Gastroesophageal sphincter (tissue), 4 donors: ENCODE results near the gene CDC27. TPM values are rescaled to one million over a fixed set of nuclear protein-coding genes. Genes with fewer than 3 reads are reported as not detected.
"Not testable (repeated sequence)": the region's sequence is repeated elsewhere in the genome, so short reads cannot be mapped to it uniquely, and the experiment has no call there.

Source experiments
- ATAC-seq: fragments of 150-250 bp; one replicate; pipeline ENCODE4 v1.9.1; 2016; ENCODE audit warnings: mild to moderate bottlenecking, moderate library complexity
- H3K27ac ChIP-seq, 4 donors: fragments of 200-600 bp; sonication (generic) in 3 of 4; 1 replicate in 3 of 4; 2 replicates in 1 of 4; pipeline ENCODE4 v1.5.1; 2016 to 2019
- H3K27me3 ChIP-seq: fragments of 200-600 bp; sonication (generic); one replicate; pipeline ENCODE4 v1.5.1; 2019
- H3K36me3 ChIP-seq, 2 donors: fragments of 200-600 bp; sonication (generic); one replicate each; pipeline ENCODE4 v1.5.1; 2019; ENCODE audit warnings: control low read depth in 1 of 2
- H3K4me1 ChIP-seq, 3 donors: fragments of 200-600 bp; sonication (generic); 1 replicate in 2 of 3; 2 replicates in 1 of 3; pipeline ENCODE4 v1.5.1; 2016 to 2019; ENCODE audit warnings: control low read depth in 2 of 3
- H3K4me3 ChIP-seq, 2 donors: fragments of 200-600 bp; sonication (generic); one replicate each; pipeline ENCODE4 v1.5.1; 2019; ENCODE audit warnings: mild to moderate bottlenecking in 1 of 2, moderate library complexity in 1 of 2
- H3K9me3 ChIP-seq, 3 donors: fragments of 200-600 bp; sonication (generic); one replicate each; pipeline ENCODE4 v1.5.1; 2017 to 2019; ENCODE audit warnings: control low read depth in 2 of 3
- CTCF ChIP-seq, 4 experiments: fragments of 200-600 bp in 2 of 4; fragments of 450-650 bp in 2 of 4; sonication (generic) in 1 of 4; IDR thresholded peaks; one replicate each; pipeline ENCODE4 v1.5.1; 2017 to 2019; ENCODE audit warnings: antibody characterized with exemption in 4 of 4, mild to moderate bottlenecking in 2 of 4, moderate library complexity in 2 of 4
- EP300 ChIP-seq: sonication (generic); formaldehyde crosslinking; IDR thresholded peaks from one replicate; pipeline ENCODE4 v1.6.1; 2017; ENCODE audit warnings: antibody characterized with exemption, mild to moderate bottlenecking
- POLR2A ChIP-seq, 2 donors: fragments of 450-650 bp; IDR thresholded peaks; one replicate each; pipeline ENCODE4 v1.6.1; 2017; ENCODE audit warnings: antibody characterized with exemption in 2 of 2, mild to moderate bottlenecking in 2 of 2, moderate library complexity in 1 of 2
- POLR2AphosphoS5 ChIP-seq: sonication (generic); formaldehyde crosslinking; IDR thresholded peaks from one replicate; pipeline ENCODE4 v1.6.1; 2017; ENCODE audit warnings: antibody characterized with exemption
- WGBS, 2 donors: methylation state at CpG; one replicate each; pipeline ENCODE4 v1.1.5; 2018; ENCODE audit warnings: low coverage in 1 of 2; 5-methylcytosine and 5-hydroxymethylcytosine counted together
- total RNA-seq, 4 donors: library from RNA; depleted of rRNA; stranded (reverse); fragments of >200 nt; gene quantifications; one replicate each; pipeline ENCODE4 v1.1.0, GENCODE V29; 2016

The CDC27 gene
- total RNA-seq, 4 donors from 2014 or later, result 40.4 to 71.4 (median 56.0) TPM

DNA sequence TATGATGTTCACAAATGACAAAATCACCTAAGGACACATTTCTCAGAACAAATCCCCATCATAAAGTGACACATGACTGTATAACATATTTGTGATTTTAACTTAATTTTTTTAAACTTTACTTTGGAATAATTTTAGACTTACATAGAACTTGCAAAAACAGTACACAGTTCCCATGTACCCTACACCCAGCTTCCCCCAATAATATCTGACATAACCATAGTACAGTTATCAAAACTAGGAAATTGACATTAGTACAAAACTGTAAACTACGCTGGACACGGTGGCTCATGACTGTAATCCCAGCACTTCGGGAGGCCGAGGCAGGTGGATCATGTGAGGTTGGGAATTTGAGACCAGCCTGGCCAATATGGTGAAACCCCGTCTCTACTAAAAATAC lies 24.8 kb downstream of the CDC27 start:
- Histone ChIP-seq H3K4me3 (no peak overlapping the region), H3K36me3 (peaks cover 3 to 58% of the 10 kb centered on the region in 2 donors), H3K4me1 (peaks cover 0 to 7% (median 0%) of the 10 kb centered on the region in 3 donors), H3K27me3 (no peaks in the 10 kb centered on the region), H3K9me3 (no peaks in the 10 kb centered on the region), H3K27ac (no peak overlapping the region)
- ATAC-seq, result no peak
- TF ChIP-seq EP300, result no peak
- no peak for TF ChIP-seq POLR2A (IDR thresholded peaks at IDR 0.05)
- no peak for TF ChIP-seq POLR2AphosphoS5
- no peak for TF ChIP-seq CTCF (IDR thresholded peaks at IDR 0.05)
- WGBS, 2 donors, result 100% methylated on average over 1 to 2 of the region's 5 CpGs

DNA sequence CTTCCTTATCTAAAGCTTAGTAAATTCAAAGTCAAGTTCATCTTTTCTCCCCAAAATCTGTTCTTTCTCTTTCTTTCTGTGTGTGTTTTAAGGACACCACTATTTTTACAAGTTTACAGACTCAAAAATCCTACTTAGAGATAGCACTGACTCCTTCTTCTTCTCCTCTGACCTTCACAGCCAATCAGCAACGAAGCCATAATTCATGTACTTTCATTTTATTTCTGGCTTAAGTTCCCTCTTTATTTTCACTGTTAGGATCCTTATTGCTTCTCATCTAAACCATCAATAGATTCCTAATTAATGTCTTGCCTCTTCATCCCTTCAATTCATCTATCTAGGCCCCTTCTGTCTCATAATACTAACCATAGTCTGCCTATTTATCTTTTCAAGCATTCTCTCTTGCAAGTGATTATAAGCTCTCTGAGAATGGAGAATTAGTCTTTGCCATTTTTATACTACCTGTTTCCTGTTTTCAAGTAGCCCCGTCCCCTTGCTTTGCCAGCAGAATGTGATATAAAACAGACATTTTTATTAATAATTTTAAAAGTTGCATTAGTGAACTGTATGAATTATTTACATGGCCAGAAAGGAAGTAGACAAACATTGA lies 27.0 kb downstream of the CDC27 start:
- no peaks in the 10 kb centered on the region for H3K9me3 ChIP-seq
- 72 to 81% methylated on average over 2 of the region's 2 CpGs for WGBS, 2 donors
- H3K4me1 ChIP-seq, result peaks cover 0 to 7% (median 0%) of the 10 kb centered on the region in 3 donors
- no peak for ATAC-seq
- H3K36me3 ChIP-seq, result peaks cover 0 to 54% of the 10 kb centered on the region in 2 donors
- no peak overlapping the region for H3K4me3 ChIP-seq
- TF ChIP-seq POLR2AphosphoS5 (no peak), CTCF (IDR thresholded peaks at IDR 0.05) (no peak), POLR2A (IDR thresholded peaks at IDR 0.05) (no peak), EP300 (no peak)
- no peak overlapping the region for H3K27ac ChIP-seq
- no peaks in the 10 kb centered on the region for H3K27me3 ChIP-seq

DNA sequence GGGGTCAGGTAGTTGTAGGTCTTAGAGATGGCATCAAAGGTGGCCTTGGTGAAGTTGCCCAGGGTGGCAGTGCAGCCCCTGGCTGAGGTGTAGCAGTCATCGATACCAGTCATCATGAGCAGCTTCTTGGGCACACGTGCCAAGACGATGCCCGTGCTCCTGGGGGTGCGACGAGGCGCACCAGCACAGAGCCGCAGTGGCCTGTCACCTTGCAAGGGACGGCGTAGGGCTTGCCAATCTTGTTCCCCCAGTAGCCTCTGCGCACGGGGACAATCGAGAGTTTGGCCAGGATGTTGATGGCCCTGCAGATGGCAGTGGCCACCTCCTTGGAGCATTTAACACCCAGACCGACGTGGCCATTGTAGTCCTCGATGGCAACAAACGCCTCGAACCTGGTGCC lies 29.8 kb downstream of the CDC27 start:
- no peak overlapping the region for H3K27ac ChIP-seq
- H3K36me3 ChIP-seq, result peaks cover 0 to 78% of the 10 kb centered on the region in 2 donors
- peaks cover 0 to 7% (median 0%) of the 10 kb centered on the region in 3 donors for H3K4me1 ChIP-seq
- no peak for ATAC-seq
- no CpG with 5 or more reads among the region's 18 CpGs for WGBS, 2 donors
- H3K4me3 ChIP-seq, result no peak overlapping the region
- TF ChIP-seq CTCF (IDR thresholded peaks at IDR 0.05), result no peak
- no peak for TF ChIP-seq POLR2A (IDR thresholded peaks at IDR 0.05)
- TF ChIP-seq POLR2AphosphoS5, result no peak
- no peaks in the 10 kb centered on the region for H3K27me3 ChIP-seq
- H3K9me3 ChIP-seq, result no peaks in the 10 kb centered on the region

GRCh38 chr17:47145351-47145750 lies 43.7 kb downstream of the CDC27 start:
- Histone ChIP-seq H3K36me3 (peaks cover 9 to 96% of the 10 kb centered on the region in 2 donors), H3K9me3 (no peaks in the 10 kb centered on the region), H3K27ac (no peak overlapping the region), H3K4me1 (no peaks in the 10 kb centered on the region), H3K4me3 (no peak overlapping the region), H3K27me3 (no peaks in the 10 kb centered on the region)
- no peak for ATAC-seq
- no peak for TF ChIP-seq POLR2AphosphoS5
- TF ChIP-seq CTCF (IDR thresholded peaks at IDR 0.05), result no peak
- no peak for TF ChIP-seq POLR2A (IDR thresholded peaks at IDR 0.05)
- TF ChIP-seq EP300, result no peak
- WGBS, 2 donors, result 73 to 79% methylated on average over 3 to 4 of the region's 6 CpGs

GRCh38 chr17:47135235-47135634 lies 53.9 kb downstream of the CDC27 start:
- Histone ChIP-seq H3K27me3 (no peaks in the 10 kb centered on the region), H3K9me3 (no peaks in the 10 kb centered on the region), H3K4me3 (no peak overlapping the region), H3K27ac (no peak overlapping the region), H3K36me3 (peaks cover 0 to 91% of the 10 kb centered on the region in 2 donors), H3K4me1 (no peaks in the 10 kb centered on the region)
- TF ChIP-seq POLR2AphosphoS5 (no peak), EP300 (no peak), CTCF (IDR thresholded peaks at IDR 0.05) (no peak), POLR2A (IDR thresholded peaks at IDR 0.05) (no peak)
- 93 to 100% methylated on average over 1 of the region's 1 CpG for WGBS, 2 donors
- ATAC-seq, result no peak

- 100% methylated on average over 1 to 5 of the region's 5 CpGs for WGBS, 2 donors
- H3K36me3 ChIP-seq, result peaks cover 0 to 91% of the 10 kb centered on the region in 2 donors
These were observed 54.7 kb downstream of the CDC27 start for GRCh38 chr17:47134354-47134753.

More at GRCh38 chr17:47134354-47134753, 54.7 kb downstream of the CDC27 start:
- not testable (repeated sequence) for H3K4me3 ChIP-seq, H3K27me3 ChIP-seq, H3K4me1 ChIP-seq, ATAC-seq, H3K27ac ChIP-seq, H3K9me3 ChIP-seq
